ENCODE results near the gene PSMD10.

PSMD10 gene

DNA sequence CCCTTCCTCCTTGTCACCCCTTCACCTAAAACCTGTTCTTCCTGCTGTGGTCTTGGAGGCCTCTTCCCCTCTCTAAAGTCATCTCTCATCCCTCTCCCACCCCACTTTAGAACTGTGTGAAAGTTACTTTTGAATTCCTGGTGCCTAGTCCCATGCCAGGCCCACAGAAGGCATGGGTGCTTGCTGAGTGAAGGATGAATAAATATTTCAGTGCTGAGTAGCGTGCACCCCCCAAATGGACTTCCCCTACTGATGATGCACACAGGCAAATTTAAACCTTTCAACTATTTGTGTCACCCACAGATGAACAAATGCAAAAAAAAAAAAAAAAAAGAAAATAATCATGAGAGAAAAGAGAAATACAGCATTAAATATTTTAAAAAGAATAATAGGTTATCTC lies 19.8 kb downstream of the PSMD10 start:
- no peak for DNase-seq (ENCODE audit: low read depth)

- no peak for DNase-seq (ENCODE audit: low read depth)
These were observed 20.5 kb downstream of the PSMD10 start for GRCh38 chrX:108070891-108071290.

DNA sequence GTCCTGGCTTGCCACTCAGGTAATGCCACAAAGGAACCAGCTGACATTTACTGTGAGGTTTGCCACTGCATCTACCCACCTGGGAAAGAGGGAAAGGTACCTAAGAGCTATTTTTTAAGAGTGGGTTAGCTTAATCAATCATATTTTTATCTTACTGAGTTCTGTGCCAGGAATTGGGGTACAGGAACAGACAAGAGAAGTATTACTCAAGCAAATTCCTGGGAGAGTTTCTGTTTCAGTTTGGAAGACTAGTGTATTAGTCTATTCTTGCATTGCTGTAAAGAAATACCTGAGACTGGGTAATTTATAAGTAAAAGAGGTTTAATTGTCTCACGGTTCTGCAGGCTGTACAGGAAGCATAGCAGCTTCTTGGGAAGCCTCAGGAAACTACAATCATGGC lies 23.2 kb downstream of the PSMD10 start:
- no peak for DNase-seq (ENCODE audit: low read depth)

GRCh38 chrX:108064613-108065012 lies 26.7 kb downstream of the PSMD10 start:
- DNase-seq (ENCODE audit: low read depth) = no peak

DNA sequence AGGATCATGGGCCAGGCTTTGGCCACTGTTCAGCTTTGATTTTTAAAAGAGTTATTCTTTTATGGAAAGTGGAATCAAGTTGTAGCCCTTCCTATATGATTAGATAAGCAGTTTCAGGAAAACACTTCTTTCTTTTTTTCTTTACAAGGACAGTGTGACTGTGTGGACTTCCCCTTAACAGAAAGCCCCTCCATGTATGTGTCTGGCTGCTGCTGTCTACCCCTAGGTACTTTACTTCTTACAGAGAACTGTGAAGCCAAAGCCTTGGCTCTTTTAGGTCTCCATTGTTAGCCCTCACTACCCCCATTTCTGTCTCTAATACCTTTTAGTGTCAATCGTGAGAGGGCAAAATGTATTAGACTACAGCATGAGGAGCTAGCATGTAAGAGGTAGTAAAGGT lies 27.3 kb downstream of the PSMD10 start:
- no peak for DNase-seq (ENCODE audit: low read depth)

GRCh38 chrX:108059801-108060200 lies 31.5 kb downstream of the PSMD10 start:
- no peak for DNase-seq (ENCODE audit: low read depth)

DNA sequence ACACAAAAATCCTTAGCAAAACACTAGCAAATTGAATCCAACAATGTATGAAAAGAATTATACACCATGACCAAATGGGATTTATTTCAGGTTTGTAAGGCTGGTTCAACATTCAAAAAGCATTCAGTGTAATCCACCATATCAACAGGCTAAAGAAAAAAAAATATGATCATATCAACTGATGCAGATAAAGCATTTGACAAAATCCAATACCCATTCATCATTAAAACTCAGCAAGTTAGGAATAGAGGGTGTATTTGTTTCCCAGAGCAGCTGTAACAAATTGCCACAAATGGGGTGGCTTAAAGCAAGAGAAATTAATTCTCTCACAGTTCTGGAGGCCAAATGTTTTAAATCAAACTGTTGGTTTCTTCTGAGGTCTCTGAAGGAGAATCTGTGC lies 35.8 kb downstream of the PSMD10 start:
- no peak for DNase-seq (ENCODE audit: low read depth)

DNA sequence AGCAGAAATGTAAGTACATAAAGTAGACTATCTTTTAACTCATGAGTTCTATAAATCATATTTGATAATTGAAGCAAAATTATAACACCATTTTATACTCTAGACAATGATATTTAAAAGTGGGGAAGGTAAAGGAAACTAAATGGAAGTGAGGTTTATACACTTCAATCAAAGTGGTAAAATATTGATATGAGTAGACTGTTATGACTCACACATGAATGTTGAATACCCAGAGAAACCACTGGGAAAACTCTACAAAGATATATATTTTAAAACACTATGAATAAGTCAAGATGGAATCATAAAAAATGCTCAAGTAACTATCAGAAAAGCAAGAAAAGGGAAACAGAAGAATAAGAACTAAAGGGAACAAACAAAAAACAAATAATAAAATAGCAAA lies 38.1 kb downstream of the PSMD10 start:
- no peak for DNase-seq (ENCODE audit: low read depth)

- DNase-seq (ENCODE audit: low read depth) = no peak
These were observed 41.7 kb downstream of the PSMD10 start for GRCh38 chrX:108049649-108050048.

GRCh38 chrX:108044554-108045256 lies 46.6 kb downstream of the PSMD10 start, which contains the start of gene VSIG1:
TSS of gene VSIG1 (plus strand) at chrX:108045065. CDS start at chrX:108045131, 66 bp downstream.
- DNase-seq (ENCODE audit: low read depth) = no peak

- DNase-seq (ENCODE audit: low read depth) = peak; percentile 30
These were observed 54.9 kb downstream of the PSMD10 start for GRCh38 chrX:108036298-108036973.

DNA sequence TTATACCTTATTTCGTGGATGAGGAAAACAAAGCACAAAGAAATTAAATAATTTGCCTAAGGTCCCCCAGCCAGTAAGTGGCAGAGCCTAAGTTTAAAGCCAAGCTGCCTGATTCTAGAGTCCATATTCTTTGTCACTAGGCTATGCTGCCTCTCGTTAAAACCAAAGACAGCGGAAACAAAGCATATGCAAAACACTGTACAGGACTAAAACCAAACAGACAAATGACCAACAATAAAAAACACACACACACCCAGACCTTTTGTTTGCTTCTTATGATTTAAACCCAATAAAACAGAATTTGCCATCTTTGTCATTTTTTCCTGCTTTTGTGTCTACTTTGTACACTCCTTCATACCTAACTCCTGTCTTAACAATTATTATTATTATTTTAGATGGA lies 56.6 kb downstream of the PSMD10 start:
- DNase-seq (ENCODE audit: low read depth) = no peak

Data from HS-27A (cell line).